ENCODE results near the gene C12orf75. TPM values are rescaled to one million over a fixed set of nuclear protein-coding genes. Genes with fewer than 3 reads are reported as not detected.

Gene C12orf75
- total and polyA plus RNA-seq, 2 of the 13 experiments (the other 11 are each of a cell fraction or from before 2014, with no cell fraction given) = 16.1 to 19.8 TPM

DNA sequence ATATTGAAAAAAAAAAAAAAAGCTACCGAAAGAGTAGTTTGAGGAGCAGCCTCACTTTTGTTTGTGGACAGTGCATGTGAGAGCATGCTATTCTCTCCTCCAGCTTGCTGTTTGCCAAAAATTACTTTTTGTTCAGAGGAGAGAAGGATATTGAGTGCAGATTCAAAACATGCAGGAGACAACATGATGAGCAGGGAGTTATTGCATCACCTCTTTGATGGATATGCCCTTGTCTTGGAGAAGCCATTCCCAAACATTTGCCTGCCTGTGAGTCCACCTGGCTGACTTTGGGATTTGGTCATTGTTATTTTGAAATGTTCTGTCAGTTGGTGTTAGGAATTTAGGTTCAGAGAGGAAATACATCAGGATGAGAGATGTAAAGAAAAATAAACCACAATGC, 2.4 kb downstream of the C12orf75 start (continued):
- TF ChIP-seq, protein P1, sequence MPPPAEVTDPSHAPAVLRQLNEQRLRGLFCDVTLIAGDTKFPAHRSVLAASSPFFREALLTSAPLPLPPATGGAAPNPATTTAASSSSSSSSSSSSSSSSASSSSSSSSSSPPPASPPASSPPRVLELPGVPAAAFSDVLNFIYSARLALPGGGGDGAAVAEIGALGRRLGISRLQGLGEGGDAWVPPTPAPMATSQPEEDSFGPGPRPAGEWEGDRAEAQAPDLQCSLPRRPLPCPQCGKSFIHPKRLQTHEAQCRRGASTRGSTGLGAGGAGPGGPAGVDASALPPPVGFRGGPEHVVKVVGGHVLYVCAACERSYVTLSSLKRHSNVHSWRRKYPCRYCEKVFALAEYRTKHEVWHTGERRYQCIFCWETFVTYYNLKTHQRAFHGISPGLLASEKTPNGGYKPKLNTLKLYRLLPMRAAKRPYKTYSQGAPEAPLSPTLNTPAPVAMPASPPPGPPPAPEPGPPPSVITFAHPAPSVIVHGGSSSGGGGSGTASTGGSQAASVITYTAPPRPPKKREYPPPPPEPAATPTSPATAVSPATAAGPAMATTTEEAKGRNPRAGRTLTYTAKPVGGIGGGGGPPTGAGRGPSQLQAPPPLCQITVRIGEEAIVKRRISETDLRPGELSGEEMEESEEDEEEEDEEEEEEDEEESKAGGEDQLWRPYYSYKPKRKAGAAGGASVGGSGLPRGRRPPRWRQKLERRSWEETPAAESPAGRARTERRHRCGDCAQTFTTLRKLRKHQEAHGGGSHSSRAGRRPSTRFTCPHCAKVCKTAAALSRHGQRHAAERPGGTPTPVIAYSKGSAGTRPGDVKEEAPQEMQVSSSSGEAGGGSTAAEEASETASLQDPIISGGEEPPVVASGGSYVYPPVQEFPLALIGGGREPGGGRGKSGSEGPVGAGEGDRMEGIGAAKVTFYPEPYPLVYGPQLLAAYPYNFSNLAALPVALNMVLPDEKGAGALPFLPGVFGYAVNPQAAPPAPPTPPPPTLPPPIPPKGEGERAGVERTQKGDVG (CRISPR knock-in tag; IDR thresholded peaks at IDR 0.05; ENCODE audit: borderline replicate concordance) = no peak
- no peak for TF ChIP-seq SMARCC2 (IDR thresholded peaks at IDR 0.05)
- no peak for TF ChIP-seq ZNF484 (CRISPR knock-in tag; IDR thresholded peaks at IDR 0.05; ENCODE audit: borderline replicate concordance, low read depth)
- TF ChIP-seq HMG20B (CRISPR knock-in tag; conservative IDR thresholded peaks at IDR 0.05) = no peak

DNA sequence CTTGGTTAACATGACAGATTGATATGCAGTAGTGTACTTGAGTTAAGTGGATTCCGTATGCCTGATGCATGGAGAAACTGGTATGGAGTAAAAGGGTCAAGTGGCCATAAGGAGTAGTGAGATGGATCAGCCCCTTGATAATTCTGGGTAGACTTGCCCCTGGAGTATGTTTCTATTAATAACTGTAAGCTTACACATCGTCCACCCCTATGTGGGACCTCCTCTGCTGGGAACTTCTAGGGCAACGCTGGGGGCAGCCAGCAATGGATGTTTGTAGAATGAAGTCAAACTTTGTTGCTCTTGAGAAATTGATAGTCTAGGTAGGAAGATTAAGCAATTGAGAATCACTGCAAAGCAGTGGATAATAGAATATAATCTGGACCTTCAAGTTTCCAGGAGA, 3.5 kb downstream of the C12orf75 start:
- Histone ChIP-seq H3K9me3 (ENCODE audit: low read length) (no peaks in the 10 kb centered on the region), H3K36me3 (replicated peaks in 1 of 2; ENCODE audit: control insufficient read depth in 1 of 2, insufficient read depth in 2 of 2, low read length in 2 of 2) (no peaks in the 10 kb centered on the region), H3K27ac (ENCODE audit: extremely low read length, insufficient read depth, low read length) (no peak overlapping the region), H3K4me3 (replicated peaks in 1 of 3; ENCODE audit: insufficient read depth in 1 of 3, low read depth in 2 of 3, low read length in 3 of 3) (no peak overlapping the region), H3K4me1 (ENCODE audit: insufficient read depth, low read length) (peaks cover 30% of the 10 kb centered on the region), H4K20me1 (ENCODE audit: insufficient read depth, low read length) (no peaks in the 10 kb centered on the region), H3K4me2 (ENCODE audit: low read depth, low read length) (no peak overlapping the region), H3K79me2 (ENCODE audit: insufficient read depth, low read length) (no peaks in the 10 kb centered on the region), H2AFZ (ENCODE audit: low read length) (no peak overlapping the region), H3K9ac (ENCODE audit: insufficient read depth, low read depth, low read length) (no peak overlapping the region), H3K27me3 (ENCODE audit: control insufficient read depth in 1 of 2, insufficient read depth in 2 of 2, low read length in 2 of 2) (no peaks in the 10 kb centered on the region)
- 85% methylated on average over 3 of the region's 3 CpGs for WGBS (ENCODE audit: low lambda C conversion rate)
- TF ChIP-seq, protein P2, sequence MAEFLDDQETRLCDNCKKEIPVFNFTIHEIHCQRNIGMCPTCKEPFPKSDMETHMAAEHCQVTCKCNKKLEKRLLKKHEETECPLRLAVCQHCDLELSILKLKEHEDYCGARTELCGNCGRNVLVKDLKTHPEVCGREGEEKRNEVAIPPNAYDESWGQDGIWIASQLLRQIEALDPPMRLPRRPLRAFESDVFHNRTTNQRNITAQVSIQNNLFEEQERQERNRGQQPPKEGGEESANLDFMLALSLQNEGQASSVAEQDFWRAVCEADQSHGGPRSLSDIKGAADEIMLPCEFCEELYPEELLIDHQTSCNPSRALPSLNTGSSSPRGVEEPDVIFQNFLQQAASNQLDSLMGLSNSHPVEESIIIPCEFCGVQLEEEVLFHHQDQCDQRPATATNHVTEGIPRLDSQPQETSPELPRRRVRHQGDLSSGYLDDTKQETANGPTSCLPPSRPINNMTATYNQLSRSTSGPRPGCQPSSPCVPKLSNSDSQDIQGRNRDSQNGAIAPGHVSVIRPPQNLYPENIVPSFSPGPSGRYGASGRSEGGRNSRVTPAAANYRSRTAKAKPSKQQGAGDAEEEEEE (CRISPR knock-in tag; IDR thresholded peaks at IDR 0.05; ENCODE audit: borderline replicate concordance) = no peak
- TF ChIP-seq HDAC6 (IDR thresholded peaks at IDR 0.05; ENCODE audit: low read depth, low read length) (no peak), RNF2 (conservative IDR thresholded peaks at IDR 0.05; ENCODE audit: low read depth) (no peak), ZFP62 (CRISPR knock-in tag; IDR thresholded peaks at IDR 0.05) (no peak)
- TF ChIP-seq, protein P3, sequence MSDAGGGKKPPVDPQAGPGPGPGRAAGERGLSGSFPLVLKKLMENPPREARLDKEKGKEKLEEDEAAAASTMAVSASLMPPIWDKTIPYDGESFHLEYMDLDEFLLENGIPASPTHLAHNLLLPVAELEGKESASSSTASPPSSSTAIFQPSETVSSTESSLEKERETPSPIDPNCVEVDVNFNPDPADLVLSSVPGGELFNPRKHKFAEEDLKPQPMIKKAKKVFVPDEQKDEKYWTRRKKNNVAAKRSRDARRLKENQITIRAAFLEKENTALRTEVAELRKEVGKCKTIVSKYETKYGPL (CRISPR knock-in tag; IDR thresholded peaks at IDR 0.05) = no peak
- in situ Hi-C loops (cut with HindIII; ENCODE audit: extremely low pct_ligation_motif_present, low pct_unique_long_range_greater_than_20kb) (no loop called here), intact Hi-C loops (cut with micrococcal nuclease; ENCODE audit: unreplicated experiment) (loop anchor here (5.0 kb wide), 1 partner anchor 102 kb away; no protein-coding TSS in a partner anchor)
- ChIA-PET CTCF (ENCODE audit: low intra/inter-chr PET ratio, low total read pairs) (no interaction called here), POLR2A (no interaction called here)
- ATAC-seq (no peak), DNase-seq (ENCODE audit: low spot score) (no peak), FAIRE-seq (no peak)
- BruUV-seq (replicated peaks) = no TSS peak

Data from HepG2 (cell line).